ENCODE data around the gene CARMIL1.

- TF ChIP-seq PPARA (CRISPR knock-in tag; IDR thresholded peaks at IDR 0.05; ENCODE audit: borderline replicate concordance) (no peak), ZNF70 (CRISPR knock-in tag; IDR thresholded peaks at IDR 0.05) (no peak), ZFP3 (CRISPR knock-in tag; IDR thresholded peaks at IDR 0.05) (no peak), ZNF8 (CRISPR knock-in tag; IDR thresholded peaks at IDR 0.05) (no peak), BACH2 (CRISPR knock-in tag; IDR thresholded peaks at IDR 0.05; ENCODE audit: borderline replicate concordance) (no peak), CSDC2 (CRISPR knock-in tag; IDR thresholded peaks at IDR 0.05) (no peak), TOX (CRISPR knock-in tag; IDR thresholded peaks at IDR 0.05; ENCODE audit: borderline replicate concordance) (no peak), SNAI2 (CRISPR knock-in tag; IDR thresholded peaks at IDR 0.05) (no peak), ESRRG (CRISPR knock-in tag; IDR thresholded peaks at IDR 0.05) (no peak), PATZ1 (CRISPR knock-in tag; IDR thresholded peaks at IDR 0.05; ENCODE audit: borderline replicate concordance) (no peak), POU6F1 (CRISPR knock-in tag; IDR thresholded peaks at IDR 0.05; ENCODE audit: borderline replicate concordance, low read depth) (no peak), ZFP30 (CRISPR knock-in tag; IDR thresholded peaks at IDR 0.05) (no peak), RARB (CRISPR knock-in tag; IDR thresholded peaks at IDR 0.05) (no peak), CREB5 (CRISPR knock-in tag; IDR thresholded peaks at IDR 0.05; ENCODE audit: low read depth) (no peak)
Measured at GRCh38 chr6:25669413-25669812, 390.2 kb downstream of the CARMIL1 start.
